Heart left ventricle (tissue), 16 donors: Measurements from ENCODE around the gene GALNT12. TPM values are rescaled to one million over a fixed set of nuclear protein-coding genes. Genes with fewer than 3 reads are reported as not detected.

Experiments used
- ATAC-seq, 4 donors: fragments of 200-7000 bp; cut with Tn5 transposase; one replicate each; pipeline ENCODE4 v1.9.1; 2020 to 2022; ENCODE audit warnings: moderate library complexity in 4 of 4, mild to moderate bottlenecking in 3 of 4, moderate number of reproducible peaks in 1 of 4
- DNase-seq, 5 donors: peaks; one replicate each; pipeline ENCODE4 v3.0.0-alpha.2; 2020
- H3K27ac ChIP-seq, 12 donors: fragments of 200-600 bp; sonication (generic) in 4 of 12; one replicate each; pipeline versions ENCODE4 v1.5.0 to v1.8.0; 2016 to 2022; ENCODE audit warnings: mild to moderate bottlenecking in 2 of 12
- H3K27me3 ChIP-seq, 9 donors: fragments of 200-600 bp; sonication (generic) in 2 of 9; one replicate each; pipeline versions ENCODE4 v1.5.1 to v1.8.0; 2016 to 2022; ENCODE audit warnings: mild to moderate bottlenecking in 3 of 9
- H3K36me3 ChIP-seq, 9 donors: fragments of 200-600 bp; sonication (generic) in 2 of 9; one replicate each; pipeline versions ENCODE4 v1.5.0 to v1.8.0; 2018 to 2022; ENCODE audit warnings: mild to moderate bottlenecking in 2 of 9
- H3K4me1 ChIP-seq, 12 donors: fragments of 200-600 bp; sonication (generic) in 4 of 12; one replicate each; pipeline versions ENCODE4 v1.5.0 to v1.8.0; 2016 to 2022; ENCODE audit warnings: mild to moderate bottlenecking in 3 of 12
- H3K4me3 ChIP-seq, 12 donors: fragments of 200-600 bp; sonication (generic) in 4 of 12; one replicate each; pipeline versions ENCODE4 v1.5.0 to v1.8.0; 2017 to 2022; ENCODE audit warnings: mild to moderate bottlenecking in 9 of 12, moderate library complexity in 4 of 12
- H3K9me3 ChIP-seq, 12 donors: fragments of 200-600 bp; sonication (generic) in 4 of 12; one replicate each; pipeline versions ENCODE4 v1.5.0 to v1.8.0; 2016 to 2022; ENCODE audit warnings: mild to moderate bottlenecking in 1 of 12
- POLR2A ChIP-seq, 2 donors: fragments of 450-650 bp; IDR thresholded peaks; one replicate each; pipeline ENCODE4 v1.6.1; 2017; ENCODE audit warnings: antibody characterized with exemption in 2 of 2, mild to moderate bottlenecking in 2 of 2, moderate library complexity in 2 of 2
- WGBS, 4 donors: extraction: QIAGEN DNeasy Blood & Tissue Kit in 2 of 4; methylation state at CpG; one replicate each; pipeline versions ENCODE4 v1.1.5 to v1.1.7; 2013 to 2018; 5-methylcytosine and 5-hydroxymethylcytosine counted together
- intact Hi-C, 10 donors: fragments of 100-400 bp; cut with DNase I; formaldehyde crosslinking; loops; one replicate each; pipeline versions ENCODE4 v1.11.1 to v1.14.2; 2022
- polyA plus RNA-seq, 2 donors: library from polyadenylated mRNA; stranded (reverse); fragments of 200-250 nt; gene quantifications; one replicate each; pipeline ENCODE4 v1.2.3, GENCODE V29; 2013
- total RNA-seq, 9 donors: library from RNA; depleted of rRNA in 2 of 9; stranded (reverse); fragments of >200 nt in 2 of 9; fragmentation: NEBNext Ultra II Directional in 3 of 9; extraction: Animal tissue kit (Norgen Biotek cat#: 25700) in 3 of 9; gene quantifications; one replicate each; pipeline versions ENCODE4 v1.1.0 to v1.2.4, GENCODE V29; 2016 to 2023
- TF ChIP-seq, protein P1 (sequence below), 12 donors: fragments of 200-600 bp; sonication (generic) in 4 of 12; IDR thresholded peaks; one replicate each; pipeline versions ENCODE4 v1.5.0 to v1.8.0; 2018 to 2022; ENCODE audit warnings: antibody characterized with exemption in 12 of 12, mild to moderate bottlenecking in 5 of 12
- donor health status: ischemic (EF 13 %, LVEDD 7.1; RV severe dilation, severe dysfunction).
- donor health status: healthy with polysubstance abuse.
- donor health status: DM: no; HTN: yes; CAD: no.
- donor health status: DM: no; HTN: no; CAD: no.
- donor health status: ischemic (EF 25% LVEDD 6.9; RV normal size, moderate dysfunction).
- donor health status: ischemic (EF 25% LVEDD 5.7; RV mildly dilated, moderate dysfunction).
- donor health status: healthy.
- donor health status: DM: yes; HTN: yes; CAD: no.
- donor health status: ischemic (EF 35%, LVEDD 5.7; RV mildly dilated, moderate dysfunction).
- donor health status: nonischemic (EF 11% LVEDD 7.7; RV severe dilation, severe dysfunction).
- donor health status: DM: yes; HTN: yes; CAD: no.
- donor health status: PGD.
- donor health status: ischemic (EF 29% LVEDD 5.4; RV normal size, mild dysfunction).
- donor health status: nonischemic (EF 23%, LVEDD 6.1; RV moderate dilation, normal function).

GALNT12 gene
- total and polyA plus RNA-seq, 11 donors, result 0.23 to 4.7 (median 0.44) TPM

DNA sequence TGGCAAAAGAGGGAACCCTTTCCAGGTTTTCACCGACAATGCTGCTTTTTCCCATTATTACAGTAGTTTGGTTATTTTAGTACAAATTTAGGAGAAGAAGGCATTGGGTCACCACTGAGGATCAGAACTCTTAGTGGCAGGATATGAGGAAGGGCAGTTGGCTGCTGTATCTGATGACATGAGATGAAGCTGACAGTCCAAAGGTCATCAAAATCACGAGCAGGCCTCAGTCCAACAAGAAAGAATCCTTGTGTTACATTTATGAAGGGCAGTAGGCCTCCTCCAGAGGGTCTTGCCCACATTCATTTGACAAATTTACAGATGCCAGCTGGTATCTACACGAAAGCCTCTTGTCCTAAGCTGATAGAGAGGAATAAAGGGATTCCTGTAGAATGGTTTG lies 86.7 kb downstream of the GALNT12 start:
- no peak overlapping the region for H3K4me3 ChIP-seq
- peak overlapping the region in 6 of 12 donors; percentile 25 to 56 (median 46) for H3K27ac ChIP-seq
- peaks cover 0 to 17% (median 2%) of the 10 kb centered on the region in 12 donors for H3K9me3 ChIP-seq
- TF ChIP-seq, protein P1, sequence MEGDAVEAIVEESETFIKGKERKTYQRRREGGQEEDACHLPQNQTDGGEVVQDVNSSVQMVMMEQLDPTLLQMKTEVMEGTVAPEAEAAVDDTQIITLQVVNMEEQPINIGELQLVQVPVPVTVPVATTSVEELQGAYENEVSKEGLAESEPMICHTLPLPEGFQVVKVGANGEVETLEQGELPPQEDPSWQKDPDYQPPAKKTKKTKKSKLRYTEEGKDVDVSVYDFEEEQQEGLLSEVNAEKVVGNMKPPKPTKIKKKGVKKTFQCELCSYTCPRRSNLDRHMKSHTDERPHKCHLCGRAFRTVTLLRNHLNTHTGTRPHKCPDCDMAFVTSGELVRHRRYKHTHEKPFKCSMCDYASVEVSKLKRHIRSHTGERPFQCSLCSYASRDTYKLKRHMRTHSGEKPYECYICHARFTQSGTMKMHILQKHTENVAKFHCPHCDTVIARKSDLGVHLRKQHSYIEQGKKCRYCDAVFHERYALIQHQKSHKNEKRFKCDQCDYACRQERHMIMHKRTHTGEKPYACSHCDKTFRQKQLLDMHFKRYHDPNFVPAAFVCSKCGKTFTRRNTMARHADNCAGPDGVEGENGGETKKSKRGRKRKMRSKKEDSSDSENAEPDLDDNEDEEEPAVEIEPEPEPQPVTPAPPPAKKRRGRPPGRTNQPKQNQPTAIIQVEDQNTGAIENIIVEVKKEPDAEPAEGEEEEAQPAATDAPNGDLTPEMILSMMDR (IDR thresholded peaks at IDR 0.05), result no peak
- no peak for TF ChIP-seq POLR2A (IDR thresholded peaks at IDR 0.05)
- DNase-seq (no peak), ATAC-seq (no peak)
- intact Hi-C loops, result no loop called here
- WGBS, 4 donors, result 79 to 93% (median 83%) methylated on average over 3 of the region's 3 CpGs
- peaks cover 0 to 40% (median 18%) of the 10 kb centered on the region in 12 donors for H3K4me1 ChIP-seq
- no peaks in the 10 kb centered on the region for H3K36me3 ChIP-seq
- no peaks in the 10 kb centered on the region for H3K27me3 ChIP-seq

GRCh38 chr9:98894761-98895160 lies 87.3 kb downstream of the GALNT12 start:
- Histone ChIP-seq H3K4me3 (no peak overlapping the region), H3K9me3 (peaks cover 0 to 17% (median 2%) of the 10 kb centered on the region in 12 donors), H3K27me3 (no peaks in the 10 kb centered on the region), H3K4me1 (peaks cover 0 to 38% (median 16%) of the 10 kb centered on the region in 12 donors), H3K36me3 (no peaks in the 10 kb centered on the region), H3K27ac (peak overlapping the region in 6 of 12 donors; percentile 25 to 57 (median 52))
- TF ChIP-seq POLR2A (IDR thresholded peaks at IDR 0.05), result no peak
- TF ChIP-seq, protein P1 (IDR thresholded peaks at IDR 0.05), result no peak
- no peak for ATAC-seq
- intact Hi-C loops, result no loop called here
- DNase-seq, result no peak
- 62 to 73% (median 65%) methylated on average over 3 of the region's 3 CpGs for WGBS, 4 donors

DNA sequence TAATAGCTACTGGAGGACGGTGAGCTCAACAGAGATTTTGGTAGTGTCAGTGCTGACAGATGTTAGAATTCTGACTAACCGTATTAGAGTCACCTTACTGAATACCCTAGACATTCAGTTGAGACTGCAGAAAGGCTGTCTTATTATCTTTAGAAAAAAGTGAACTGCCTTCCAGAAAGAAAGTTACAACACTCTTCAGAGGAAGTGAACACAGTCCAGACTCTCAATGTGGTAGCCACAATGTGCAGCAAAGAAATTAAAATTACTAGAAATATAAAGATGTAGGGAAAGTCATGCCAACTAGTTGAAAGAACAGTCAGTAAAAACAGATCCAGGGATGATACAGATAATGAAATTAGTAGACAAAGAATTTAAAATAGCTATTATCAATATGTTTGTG lies 89.2 kb downstream of the GALNT12 start:
- H3K4me3 ChIP-seq, result no peak overlapping the region
- no peak for DNase-seq
- ATAC-seq, result no peak
- WGBS, 4 donors, result 87 to 99% (median 97%) methylated on average over 2 of the region's 2 CpGs
- TF ChIP-seq, protein P1 (IDR thresholded peaks at IDR 0.05), result no peak
- TF ChIP-seq POLR2A (IDR thresholded peaks at IDR 0.05), result no peak
- H3K9me3 ChIP-seq, result peaks cover 0 to 17% (median 2%) of the 10 kb centered on the region in 12 donors
- no peaks in the 10 kb centered on the region for H3K27me3 ChIP-seq
- H3K36me3 ChIP-seq, result no peaks in the 10 kb centered on the region
- intact Hi-C loops, result no loop called here
- H3K27ac ChIP-seq, result no peak overlapping the region
- H3K4me1 ChIP-seq, result peaks cover 0 to 33% (median 11%) of the 10 kb centered on the region in 12 donors

GRCh38 chr9:98897745-98898144 lies 90.3 kb downstream of the GALNT12 start:
- no peak overlapping the region for H3K4me3 ChIP-seq
- no peaks in the 10 kb centered on the region for H3K27me3 ChIP-seq
- WGBS, 4 donors, result 33 to 44% (median 40%) methylated on average over 1 of the region's 1 CpG
- no peak for ATAC-seq
- intact Hi-C loops, result no loop called here
- peaks cover 0 to 27% (median 11%) of the 10 kb centered on the region in 12 donors for H3K4me1 ChIP-seq
- no peak for DNase-seq
- H3K36me3 ChIP-seq, result no peaks in the 10 kb centered on the region
- no peak overlapping the region for H3K27ac ChIP-seq
- TF ChIP-seq POLR2A (IDR thresholded peaks at IDR 0.05), result no peak
- TF ChIP-seq, protein P1 (IDR thresholded peaks at IDR 0.05), result no peak
- peaks cover 0 to 17% (median 2%) of the 10 kb centered on the region in 12 donors for H3K9me3 ChIP-seq
